ENCODE measurements around the gene PACSIN2. TPM values are rescaled to one million over a fixed set of nuclear protein-coding genes. Genes with fewer than 3 reads are reported as not detected.

Gene PACSIN2
- total and polyA plus RNA-seq, 2 experiments from 2014 or later: 23.5 to 57.3 TPM

GRCh38 chr22:42881982-42882656, 132.8 kb downstream of the PACSIN2 start (continued):
- no peak for TF ChIP-seq CTCF (conservative IDR thresholded peaks at IDR 0.05; ENCODE audit: low read depth in 2 of 2)
- TF ChIP-seq NANOG (IDR thresholded peaks at IDR 0.05; ENCODE audit: borderline replicate concordance): no peak
- TF ChIP-seq EZH2 (IDR thresholded peaks at IDR 0.05; ENCODE audit: low read depth, unreplicated experiment): no peak
- TF ChIP-seq POLR2AphosphoS5 (IDR thresholded peaks at IDR 0.05; ENCODE audit: low read depth): no peak
- TF ChIP-seq JUNB (IDR thresholded peaks at IDR 0.05; ENCODE audit: unreplicated experiment): no peak
- TF ChIP-seq STAT1 (IDR thresholded peaks at IDR 0.05; ENCODE audit: unreplicated experiment): no peak
- no peak for TF ChIP-seq EZH2phosphoT487 (IDR thresholded peaks at IDR 0.05; ENCODE audit: unreplicated experiment)
- no peak for TF ChIP-seq CREB1 (CRISPR knock-in tag; IDR thresholded peaks at IDR 0.05; ENCODE audit: low read depth)
- TF ChIP-seq ETS1 (IDR thresholded peaks at IDR 0.05): no peak

GRCh38 chr22:42881298-42881697, 133.7 kb downstream of the PACSIN2 start:
- Histone ChIP-seq H3K27me3 (ENCODE audit: insufficient read depth) (no peaks in the 10 kb centered on the region), H3K79me2 (replicated peaks; ENCODE audit: insufficient read depth) (no peaks in the 10 kb centered on the region), H3K27ac (ENCODE audit: low read depth) (no peak overlapping the region), H3K9me2 (ENCODE audit: insufficient read depth) (no peaks in the 10 kb centered on the region), H3K4me3 (no peak overlapping the region), H4K20me1 (replicated peaks; ENCODE audit: insufficient read depth) (no peaks in the 10 kb centered on the region; the same call in 1 of the 2 replicates), H3K4me2 (no peak overlapping the region), H3K36me3 (ENCODE audit: insufficient read depth) (no peaks in the 10 kb centered on the region; the same call in 1 of the 2 replicates), H2AFZ (no peak overlapping the region), H3K4me1 (ENCODE audit: insufficient read depth) (no peaks in the 10 kb centered on the region), H3F3A (replicated peaks; ENCODE audit: low read depth) (no peaks in the 10 kb centered on the region)
- no peak overlapping the region for H3K27ac Mint-ChIP-seq
- H3K36me3 Mint-ChIP-seq (ENCODE audit: low read depth): peaks cover 44% of the 10 kb centered on the region
- no peaks in the 10 kb centered on the region for H3K27me3 Mint-ChIP-seq (ENCODE audit: insufficient read depth, low read depth, poor library complexity)
- no peak for DNase-seq (ENCODE audit: low spot score)
- TF ChIP-seq POLR2AphosphoS5 (IDR thresholded peaks at IDR 0.05; ENCODE audit: low read depth) (no peak), NANOG (IDR thresholded peaks at IDR 0.05; ENCODE audit: borderline replicate concordance) (no peak), ZNF114 (CRISPR knock-in tag; IDR thresholded peaks at IDR 0.05) (no peak), ETS1 (IDR thresholded peaks at IDR 0.05) (no peak), CTCF (conservative IDR thresholded peaks at IDR 0.05; ENCODE audit: low read depth in 2 of 2) (no peak), ZNF331 (CRISPR knock-in tag; IDR thresholded peaks at IDR 0.05; ENCODE audit: low read depth) (no peak), JUNB (IDR thresholded peaks at IDR 0.05; ENCODE audit: unreplicated experiment) (no peak), REST (IDR thresholded peaks at IDR 0.05; ENCODE audit: unreplicated experiment) (no peak), EZH2phosphoT487 (IDR thresholded peaks at IDR 0.05; ENCODE audit: unreplicated experiment) (no peak), EZH2 (IDR thresholded peaks at IDR 0.05; ENCODE audit: low read depth, unreplicated experiment) (no peak)
- no peak overlapping the region for H3K4me3 Mint-ChIP-seq
- no peak for ATAC-seq
- peaks cover 5% of the 10 kb centered on the region for H3K4me1 Mint-ChIP-seq
- no peaks in the 10 kb centered on the region for H3K9me3 Mint-ChIP-seq

Data from GM23338 (cell line).